ENCODE measurements around the gene COG5.
A peak's percentile ranks its signal among the peaks of the same experiment; 100 is the strongest.

COG5 gene

DNA sequence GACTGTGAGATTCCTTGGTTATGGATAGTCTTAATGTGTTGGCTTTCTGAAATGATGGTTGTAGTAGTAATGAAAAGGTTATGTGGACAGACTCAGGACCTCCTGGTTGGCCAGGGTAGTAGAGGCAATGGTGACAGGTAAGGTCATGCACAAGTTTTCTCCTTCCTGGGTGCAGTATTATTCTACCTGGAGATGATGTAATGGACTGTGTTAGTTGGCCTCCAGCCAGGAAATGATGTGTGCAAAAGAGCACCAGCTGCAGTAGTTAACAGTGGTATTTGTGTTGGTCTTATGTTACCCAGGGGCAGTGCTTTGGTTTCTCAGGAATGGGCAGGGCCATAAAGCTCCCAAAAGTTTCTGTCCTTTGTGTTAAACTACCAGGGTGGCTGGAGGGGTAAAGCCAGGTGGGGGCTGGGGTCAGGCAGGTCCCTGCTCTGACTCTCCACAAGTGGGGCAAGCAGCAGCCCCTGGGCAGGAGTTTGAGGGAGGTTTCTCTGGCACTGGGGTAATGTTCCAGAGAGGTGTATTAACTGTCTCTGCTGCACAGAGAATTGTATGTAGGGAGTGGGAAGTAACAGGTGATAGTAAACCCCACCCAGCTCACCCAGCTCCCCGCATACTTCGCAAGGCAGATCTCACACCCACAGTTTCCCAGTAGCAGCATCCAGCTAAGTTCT is 57.6 kb downstream of the COG5 start:
- DNase-seq, result no peak

- no peak for DNase-seq
Measured at GRCh38 chr7:107505362-107505761, 58.4 kb downstream of the COG5 start.

GRCh38 chr7:107503687-107504086 is 60.0 kb downstream of the COG5 start:
- no peak for DNase-seq

GRCh38 chr7:107502797-107503196 is 60.9 kb downstream of the COG5 start:
- no peak for DNase-seq

- no peak for DNase-seq
Measured at GRCh38 chr7:107502154-107502553, 61.6 kb downstream of the COG5 start.

DNA sequence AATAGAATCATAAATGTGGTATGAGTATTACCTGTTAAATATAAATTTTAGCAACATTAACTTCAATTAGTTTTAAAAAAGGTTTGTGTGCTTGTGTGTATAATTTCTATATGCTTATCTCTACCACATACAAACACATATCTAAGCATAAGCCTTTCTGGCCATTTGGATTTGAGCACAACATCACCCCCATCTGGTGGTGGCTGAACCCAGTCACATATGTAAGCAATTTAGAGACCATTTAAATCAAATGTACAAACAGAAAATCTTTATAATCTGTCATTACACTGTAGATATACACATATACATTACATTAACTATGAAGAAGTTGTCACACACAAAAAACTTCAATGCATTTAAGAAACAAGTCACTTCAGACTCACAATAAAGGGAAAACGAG is 62.1 kb downstream of the COG5 start:
- peak; percentile 9 to 29 for DNase-seq

GRCh38 chr7:107499731-107500130 is 64.0 kb downstream of the COG5 start:
- no peak for DNase-seq

GRCh38 chr7:107495516-107495915 is 68.2 kb downstream of the COG5 start:
- no peak for DNase-seq

DNA sequence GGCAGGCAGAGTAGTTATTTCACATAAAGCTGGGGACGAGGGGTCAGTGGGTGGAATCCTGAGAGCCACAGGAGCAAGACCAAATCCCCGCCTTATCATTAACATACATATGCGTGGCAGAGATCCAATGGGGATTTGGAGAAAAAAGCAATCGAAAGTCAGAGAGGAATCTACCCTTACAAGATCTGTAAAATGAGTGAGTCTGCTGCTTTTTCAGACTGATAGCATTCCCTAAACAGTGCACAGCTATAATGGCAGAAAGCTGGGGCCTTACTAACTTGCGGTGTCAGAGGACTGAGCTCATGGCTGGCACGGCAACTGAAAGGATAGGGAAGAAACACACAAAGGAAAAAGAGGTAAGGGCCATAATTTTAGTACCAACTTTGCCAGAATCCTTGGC is 68.8 kb downstream of the COG5 start:
- no peak for DNase-seq

GRCh38 chr7:107494315-107494751 is 69.4 kb downstream of the COG5 start:
- no peak for DNase-seq

- no peak for DNase-seq
Measured at GRCh38 chr7:107492875-107493274, 70.8 kb downstream of the COG5 start.

- no peak for DNase-seq
Measured at GRCh38 chr7:107486041-107486440, 77.7 kb downstream of the COG5 start.

DNA sequence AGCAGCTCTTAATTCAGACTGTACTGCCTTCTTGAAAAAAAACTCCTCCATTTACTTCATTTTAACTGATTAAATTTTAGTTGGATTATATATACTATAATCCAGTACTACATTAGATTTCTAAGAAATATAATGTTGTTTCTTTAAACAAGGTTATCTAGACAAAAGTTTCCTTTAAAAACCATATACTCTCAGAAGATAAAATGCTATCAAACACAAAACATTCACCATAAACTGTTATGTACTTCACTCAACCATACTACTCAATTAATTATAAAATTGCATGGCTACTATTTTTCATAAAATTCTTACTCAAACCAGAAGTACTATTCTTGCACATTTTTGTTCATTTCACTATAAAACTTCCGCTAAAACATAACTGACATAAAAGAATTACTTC is 81.1 kb downstream of the COG5 start:
- no peak for DNase-seq

DNA sequence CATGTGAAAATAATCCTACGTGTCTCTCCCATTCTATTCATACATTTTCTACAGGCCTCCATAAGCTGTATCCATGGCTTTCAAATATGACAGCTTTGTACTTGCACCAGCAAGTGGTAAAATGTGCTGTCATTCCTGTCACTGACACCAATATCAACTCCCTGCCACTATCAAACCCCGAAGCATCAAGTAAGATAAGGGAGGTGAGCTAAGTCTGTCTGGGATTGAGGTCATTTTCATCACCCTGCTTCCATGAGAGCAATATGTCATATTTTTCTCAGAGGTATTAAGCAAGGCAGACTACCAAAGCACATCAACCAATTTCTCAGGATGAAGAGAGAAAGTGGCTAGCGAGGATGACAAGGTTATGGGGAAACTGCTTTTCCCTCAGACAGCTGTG is 82.8 kb downstream of the COG5 start:
- no peak for DNase-seq

- no peak for DNase-seq
Measured at GRCh38 chr7:107479303-107479702, 84.4 kb downstream of the COG5 start.

- no peak for DNase-seq
Measured at GRCh38 chr7:107474104-107474521, 89.6 kb downstream of the COG5 start.

- DNase-seq, result no peak
Measured at GRCh38 chr7:107472116-107472515, 91.6 kb downstream of the COG5 start.

- peak in 1 of 2 donors; percentile 9 for DNase-seq
Measured at GRCh38 chr7:107471292-107472070, 92.2 kb downstream of the COG5 start.

DNA sequence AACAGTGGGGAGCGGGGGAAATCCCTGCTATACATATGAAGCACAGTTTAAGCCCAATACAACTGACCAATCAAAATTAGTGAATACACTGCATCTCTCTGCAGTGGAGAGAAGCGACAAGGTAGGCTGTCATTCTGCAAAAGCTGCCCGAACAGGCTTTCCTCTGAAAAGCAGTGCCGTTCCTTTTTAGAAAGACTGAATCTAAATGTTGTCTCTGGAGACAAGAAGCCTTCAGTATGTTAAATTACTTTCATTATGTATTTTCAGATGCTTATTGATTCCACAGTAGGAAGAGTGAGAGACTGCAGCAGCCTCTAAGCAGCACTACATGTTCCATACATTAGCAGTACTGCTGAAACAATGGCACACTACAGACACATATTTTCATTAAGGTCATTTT is 93.8 kb downstream of the COG5 start, which contains the start of gene GPR22:
GPR22 (plus strand) TSS at position 129 of the 400 bp plus-strand sequence. CDS start 4,004 bp downstream, outside the sequence.
- DNase-seq, result no peak

- DNase-seq, result no peak
Measured at GRCh38 chr7:107468824-107469223, 94.9 kb downstream of the COG5 start.

- no peak for DNase-seq
Measured at GRCh38 chr7:107467972-107468371, 95.7 kb downstream of the COG5 start.

GRCh38 chr7:107464666-107465226 is 99.0 kb downstream of the COG5 start:
- no peak for DNase-seq

DNA sequence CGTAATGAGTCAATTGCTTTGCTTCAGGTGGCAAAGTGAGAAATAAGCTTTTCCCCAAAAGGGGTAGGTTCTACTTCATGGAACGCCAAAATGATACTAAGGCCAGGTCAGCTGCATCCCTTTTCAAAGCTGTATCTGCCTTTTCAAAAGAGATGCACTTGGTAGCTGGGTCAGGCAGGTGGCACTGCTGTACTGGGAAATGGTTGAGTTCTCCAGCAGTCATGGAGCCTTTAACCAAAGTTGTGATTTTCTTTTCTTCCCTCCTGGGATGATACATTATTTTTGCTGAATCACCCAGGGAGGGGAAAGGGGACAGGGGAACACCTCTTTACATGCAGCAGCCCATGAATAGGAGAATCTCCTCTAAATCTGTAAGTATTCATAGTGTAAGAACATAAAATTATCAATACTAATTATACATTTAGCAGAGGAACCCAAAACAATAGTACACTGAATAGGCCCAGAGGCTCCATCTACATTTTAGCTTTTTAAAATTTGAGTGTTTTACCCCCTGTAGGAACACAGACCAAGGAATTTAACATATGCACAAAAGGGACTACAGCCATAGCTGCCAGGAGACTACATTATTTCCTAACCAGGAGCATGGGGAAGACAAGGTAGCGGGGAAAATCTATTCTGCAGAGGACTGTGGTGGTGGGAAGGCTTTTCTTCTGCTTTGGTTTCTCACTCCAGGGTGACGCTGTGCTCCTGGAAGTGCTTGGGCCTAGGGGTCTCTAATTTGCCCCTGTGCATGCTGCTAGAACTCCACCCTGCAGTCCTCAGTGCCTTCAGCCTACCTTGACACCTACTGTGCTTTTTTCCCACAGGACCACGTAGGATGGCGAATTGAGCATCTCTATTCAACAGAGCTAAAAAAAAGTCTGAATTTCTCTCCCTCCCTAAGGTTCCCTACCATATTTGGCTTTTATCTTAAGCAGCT is 100.3 kb downstream of the COG5 start:
- DNase-seq, result peak; percentile 8 to 36
